Brain pericyte (primary cell): ENCODE measurements around the gene SLC2A13.

ENCODE experiments used
- DNase-seq: peaks from one replicate; pipeline ENCODE4 v3.0.0-alpha.2; 2012; ENCODE audit warnings: low read depth, low spot score

Gene SLC2A13

GRCh38 chr12:39993268-39993667, 112.6 kb downstream of the SLC2A13 start:
- no peak for DNase-seq

DNA sequence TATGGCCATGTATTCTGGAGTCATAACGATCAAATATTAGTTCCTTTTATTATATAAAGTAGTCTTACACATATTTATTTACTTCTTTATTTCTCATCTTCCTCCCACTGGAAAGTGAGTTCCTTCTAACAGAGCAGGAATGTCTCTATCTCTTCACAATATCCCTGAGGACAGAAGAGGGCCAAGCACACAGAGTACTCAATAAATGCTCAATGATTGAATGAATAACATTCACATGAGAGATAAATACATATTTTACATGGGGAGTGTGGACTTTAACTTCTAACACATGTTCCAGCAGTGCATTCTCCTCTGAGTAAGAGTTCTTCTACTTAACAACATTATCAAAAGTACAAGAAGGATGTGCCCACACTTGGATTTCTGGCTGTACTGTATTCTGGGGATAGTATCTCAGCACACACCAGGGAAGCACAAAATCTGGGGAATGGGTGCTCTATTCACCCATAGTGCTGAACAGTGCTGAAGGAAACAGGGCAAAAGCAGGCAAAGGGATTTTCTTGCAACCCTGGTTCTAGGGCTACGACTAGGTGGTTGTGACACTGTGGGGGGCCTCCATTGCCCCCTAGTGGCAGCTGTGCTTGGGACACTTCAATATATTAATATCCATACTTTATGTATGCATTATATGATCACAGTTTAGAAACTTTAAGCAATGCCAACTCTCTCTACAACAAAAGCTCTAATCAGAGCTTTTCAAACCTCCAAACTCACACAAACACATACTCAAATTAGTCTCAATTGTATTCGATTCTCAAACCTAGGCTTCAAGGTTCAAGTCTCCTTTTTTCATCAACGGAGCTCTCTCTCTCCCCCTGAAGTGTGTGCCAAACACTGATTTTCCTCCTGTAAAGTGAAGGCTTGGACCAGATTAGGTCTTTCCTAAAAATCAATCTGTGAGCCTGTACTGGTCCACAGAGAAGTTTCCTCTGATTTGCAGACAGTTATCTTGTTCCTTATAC, 115.5 kb downstream of the SLC2A13 start:
- DNase-seq: no peak

DNA sequence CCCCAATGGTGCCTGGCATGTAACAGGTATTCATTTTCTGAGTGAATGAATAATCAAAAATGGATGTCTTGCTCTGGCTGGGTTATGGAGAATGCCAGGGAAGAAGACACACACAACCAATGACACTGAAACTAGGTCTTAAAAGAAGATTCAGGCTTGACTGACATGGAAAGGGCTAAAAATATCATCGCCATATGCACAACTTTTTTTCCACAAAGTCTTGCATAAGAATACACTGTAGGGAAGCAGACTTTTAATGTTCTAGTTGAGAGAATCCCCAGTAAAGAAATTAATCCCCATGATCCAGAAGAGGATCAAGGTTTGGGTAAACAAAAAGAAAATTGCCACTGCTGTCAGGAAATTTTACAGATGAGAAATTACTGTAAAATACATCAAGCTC, 116.4 kb downstream of the SLC2A13 start:
- no peak for DNase-seq

DNA sequence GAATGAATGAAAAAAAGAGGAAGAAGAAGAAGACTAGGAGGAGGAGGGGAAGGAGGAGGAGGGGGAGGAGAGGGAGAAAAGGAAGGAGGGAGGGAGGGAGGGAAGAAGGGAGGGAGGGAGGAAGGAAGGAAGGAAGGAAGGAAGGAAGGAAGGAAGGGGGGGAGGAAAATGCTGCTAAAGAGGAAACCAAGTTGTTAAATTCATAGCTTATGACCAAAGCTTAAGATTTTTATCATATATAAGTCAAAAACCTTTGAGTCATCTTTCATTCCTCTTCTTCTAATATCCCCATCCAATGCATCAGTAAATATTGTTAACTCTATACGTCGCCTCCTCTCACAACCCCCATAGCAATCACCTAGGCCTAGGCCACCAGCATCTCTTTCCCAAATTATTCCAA, 117.3 kb downstream of the SLC2A13 start:
- DNase-seq: no peak

DNA sequence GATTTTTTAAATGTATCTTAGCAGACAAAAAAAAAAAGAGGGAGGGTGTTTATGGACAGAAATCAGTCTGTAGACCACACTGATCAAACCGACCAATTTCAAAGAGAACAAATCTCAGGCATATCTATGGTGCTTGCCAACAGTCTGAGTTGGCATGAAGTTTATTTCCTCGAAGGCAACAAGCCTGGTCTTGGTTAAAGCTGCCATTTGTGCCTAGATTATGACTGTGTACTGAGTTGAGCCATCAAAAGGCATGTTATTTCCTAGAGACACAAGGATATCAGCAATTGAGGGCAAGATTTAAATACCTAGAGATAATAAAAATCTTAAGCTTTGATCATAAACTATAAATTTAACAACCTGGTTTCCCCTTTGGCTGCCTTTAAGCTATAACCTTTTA, 119.2 kb downstream of the SLC2A13 start:
- no peak for DNase-seq

DNA sequence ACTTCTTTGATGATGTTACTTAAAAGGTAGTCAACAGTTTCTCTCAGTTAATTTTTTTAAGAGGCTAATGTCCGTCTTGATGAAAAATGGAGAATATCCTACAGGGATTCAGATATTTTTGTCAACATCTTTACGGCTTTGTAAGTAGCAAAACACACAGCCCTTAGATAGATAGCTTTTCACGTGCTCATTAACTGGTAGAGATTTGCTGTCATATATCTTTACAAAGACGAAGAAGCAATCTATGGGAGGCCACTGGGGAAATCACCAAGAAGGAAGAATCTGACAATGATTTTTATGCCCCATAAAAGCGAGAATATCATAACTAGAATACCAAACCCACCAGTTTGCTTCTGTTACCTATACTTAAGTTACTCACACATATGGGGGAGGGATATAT, 121.2 kb downstream of the SLC2A13 start:
- no peak for DNase-seq

- DNase-seq: no peak
Observed at GRCh38 chr12:39975374-39975918, 130.4 kb downstream of the SLC2A13 start.

- DNase-seq: no peak
Observed at GRCh38 chr12:39972119-39972518, 133.8 kb downstream of the SLC2A13 start.

DNA sequence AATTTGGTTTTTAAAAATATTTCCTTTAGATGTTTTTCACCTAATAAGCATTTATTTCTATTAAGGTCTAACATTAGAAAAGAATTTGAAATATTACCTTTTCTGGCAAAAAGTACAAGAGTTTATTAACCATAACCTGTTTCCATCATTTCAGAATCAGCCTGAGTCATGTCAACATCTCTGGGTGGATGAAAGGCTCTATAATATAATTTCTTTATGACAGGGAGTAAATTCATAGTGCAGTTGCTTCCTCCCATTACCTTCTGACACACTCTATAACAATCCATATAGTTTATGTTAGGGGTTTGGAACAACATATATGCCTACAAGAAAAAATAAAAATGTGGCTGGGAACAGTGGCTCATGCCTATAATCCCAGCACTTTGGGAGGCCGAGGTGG, 134.5 kb downstream of the SLC2A13 start:
- DNase-seq: no peak

GRCh38 chr12:39966721-39967120, 139.2 kb downstream of the SLC2A13 start:
- DNase-seq: no peak

- no peak for DNase-seq
Observed at GRCh38 chr12:39966256-39966655, 139.6 kb downstream of the SLC2A13 start.

DNA sequence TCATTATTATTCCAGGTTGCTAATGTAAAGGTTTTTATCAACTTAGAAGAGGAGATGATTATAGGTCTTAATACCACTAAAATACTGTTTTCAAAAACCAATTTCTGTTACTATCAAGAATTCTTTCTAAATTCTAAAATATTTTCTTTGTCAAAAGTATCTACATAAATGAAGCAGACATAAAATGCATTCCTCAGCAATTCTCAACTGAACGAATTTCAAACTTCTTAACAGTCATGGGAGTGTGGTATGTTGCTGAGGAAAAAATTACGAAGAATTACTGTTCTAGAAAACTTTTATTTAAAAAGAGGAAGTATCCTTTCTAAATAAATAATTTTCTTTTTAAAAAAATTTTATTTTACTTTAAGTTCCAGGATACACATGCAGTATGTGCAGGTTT, 146.4 kb downstream of the SLC2A13 start:
- no peak for DNase-seq

- no peak for DNase-seq
Observed at GRCh38 chr12:39959031-39959430, 146.8 kb downstream of the SLC2A13 start.

DNA sequence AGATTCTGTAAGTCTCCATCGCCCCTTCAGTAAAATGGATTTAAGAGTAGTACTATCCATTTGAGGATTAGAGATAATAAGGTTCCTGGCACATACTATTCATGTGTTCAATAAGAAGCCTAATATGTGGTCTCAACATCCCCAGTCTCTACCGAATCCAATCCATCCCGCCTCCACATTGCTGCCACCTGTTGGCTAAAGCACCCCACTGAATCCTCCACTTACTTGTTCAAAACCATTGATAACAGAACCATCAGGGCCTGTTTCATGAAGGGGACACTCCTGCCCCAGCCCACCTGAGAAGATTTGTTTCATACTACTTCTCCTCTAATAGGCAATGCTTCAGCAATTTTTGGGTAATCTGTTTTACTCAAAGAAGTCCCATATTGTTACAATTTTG, 147.5 kb downstream of the SLC2A13 start:
- no peak for DNase-seq

DNA sequence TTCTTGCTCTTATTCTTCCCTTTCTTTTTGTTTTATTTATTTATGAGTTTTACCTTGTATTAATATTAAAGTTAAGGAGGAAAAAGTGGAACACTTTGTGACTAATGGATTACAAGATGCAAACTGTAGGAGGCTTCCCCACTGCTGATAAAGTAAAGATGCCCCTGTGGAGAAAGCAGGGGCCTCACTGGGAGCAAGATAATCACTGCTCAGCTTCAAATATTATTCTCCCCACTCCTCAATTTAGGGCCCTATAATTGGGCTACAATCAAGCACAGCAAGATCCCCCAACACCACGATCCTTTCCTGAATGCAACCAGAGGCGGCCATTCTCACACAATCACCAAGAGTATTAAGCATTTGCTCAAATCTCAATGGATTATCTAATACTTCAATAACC, 149.2 kb downstream of the SLC2A13 start:
- DNase-seq: no peak

DNA sequence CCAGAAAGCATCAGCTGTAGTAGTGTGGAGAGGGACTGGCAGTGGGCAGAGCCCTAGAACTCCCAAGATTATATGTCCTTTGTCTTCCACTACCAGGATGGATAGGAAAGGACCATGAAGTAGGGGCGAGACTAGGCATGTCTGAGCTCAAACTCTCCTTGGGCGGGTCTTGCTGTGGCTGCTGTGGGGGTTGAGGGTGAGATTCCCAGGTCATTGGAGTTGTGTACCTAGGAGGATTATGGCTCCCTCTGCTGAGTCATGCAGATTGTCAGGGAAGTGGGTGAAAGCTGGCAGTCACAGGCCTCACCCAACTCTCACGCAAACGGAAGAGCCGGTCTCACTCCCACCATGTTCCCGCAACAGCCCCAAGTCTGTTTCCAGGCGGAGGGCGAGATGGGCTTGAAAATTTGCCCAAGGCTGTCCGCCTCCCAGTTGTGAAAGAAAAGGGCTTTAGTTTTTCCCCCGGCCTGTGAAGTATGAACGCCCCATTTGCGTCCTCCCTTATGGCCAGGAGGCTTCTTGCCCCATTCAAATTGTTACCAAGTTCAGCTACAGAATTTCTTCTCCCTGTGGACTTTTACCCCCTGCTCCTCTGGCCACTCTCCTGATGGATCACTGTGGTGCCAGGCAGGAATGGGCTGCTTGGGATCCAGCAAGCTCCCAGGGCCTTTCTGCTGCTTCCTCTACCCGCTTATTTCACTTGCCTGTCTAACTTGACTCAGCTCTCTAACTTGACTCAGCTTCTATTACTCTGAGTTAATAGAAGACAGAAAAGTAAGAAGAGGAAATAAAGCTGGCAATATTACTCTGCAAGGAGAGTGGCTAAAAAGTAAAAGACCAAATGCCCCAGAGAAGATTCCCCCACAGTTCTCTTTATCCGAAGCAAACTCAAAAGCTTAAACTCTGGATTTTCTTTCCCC, 159.3 kb downstream of the SLC2A13 start:
- no peak for DNase-seq

- DNase-seq: no peak
Observed at GRCh38 chr12:39937119-39937518, 168.8 kb downstream of the SLC2A13 start.

GRCh38 chr12:39935839-39936238, 170.0 kb downstream of the SLC2A13 start:
- DNase-seq: no peak

- no peak for DNase-seq
Observed at GRCh38 chr12:39935275-39935674, 170.6 kb downstream of the SLC2A13 start.

DNA sequence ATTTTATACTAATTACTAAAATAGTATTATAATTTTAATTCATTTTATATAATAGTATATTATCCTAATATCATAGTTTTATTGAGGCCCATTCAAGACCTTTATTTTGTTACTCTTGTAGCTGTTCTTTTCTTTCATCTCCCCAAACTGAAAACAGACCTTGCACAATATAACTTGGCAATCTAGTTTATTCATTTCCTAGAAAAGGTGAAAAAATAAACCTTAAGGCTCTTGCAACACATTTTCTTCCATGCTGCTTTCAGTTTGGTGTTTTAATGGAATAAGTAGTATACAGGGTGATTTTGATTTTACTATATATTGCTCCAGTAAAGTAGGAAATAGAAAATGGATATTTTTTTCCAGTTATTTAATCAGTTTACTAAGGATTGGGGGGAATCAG, 174.0 kb downstream of the SLC2A13 start:
- DNase-seq: no peak

DNA sequence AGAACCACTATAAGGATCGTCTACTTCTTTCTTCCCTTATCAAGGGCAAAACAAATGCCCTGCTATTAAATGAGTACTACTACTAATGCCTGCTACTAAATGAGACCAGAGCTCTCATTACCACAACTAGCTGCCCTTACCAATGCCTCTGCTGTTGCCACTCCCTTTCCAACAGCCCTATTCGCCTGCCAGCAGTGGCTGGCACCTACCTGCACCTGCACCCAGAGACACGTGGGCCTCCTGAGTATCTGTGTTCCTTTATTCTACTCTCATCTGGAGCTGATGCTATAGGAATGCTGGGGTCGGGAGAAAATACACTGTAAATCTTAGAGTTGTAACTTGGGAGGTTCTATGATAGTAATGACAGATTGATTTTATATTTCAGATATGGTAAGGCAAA, 174.7 kb downstream of the SLC2A13 start:
- DNase-seq: no peak

DNA sequence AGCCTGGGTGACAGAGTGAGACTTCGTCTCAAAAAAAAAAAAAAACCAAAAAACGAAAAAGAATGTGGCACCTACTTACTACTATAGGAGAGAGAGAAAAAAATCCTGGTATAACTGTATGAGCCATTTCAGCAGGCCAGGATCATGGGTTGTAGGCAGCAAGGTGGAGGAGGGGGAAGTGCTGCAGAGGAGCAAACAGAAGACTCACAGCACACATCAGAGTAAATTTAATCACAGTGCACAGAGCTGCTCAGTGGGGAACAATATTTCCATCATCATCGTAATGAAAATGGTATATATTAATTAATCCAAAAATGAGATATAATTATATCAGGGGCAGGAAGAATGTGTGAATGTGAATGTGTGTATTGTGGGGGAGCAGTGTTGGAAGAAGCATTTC, 175.8 kb downstream of the SLC2A13 start:
- no peak for DNase-seq
